ENCODE measurements around the gene MRPL51.

The MRPL51 gene

DNA sequence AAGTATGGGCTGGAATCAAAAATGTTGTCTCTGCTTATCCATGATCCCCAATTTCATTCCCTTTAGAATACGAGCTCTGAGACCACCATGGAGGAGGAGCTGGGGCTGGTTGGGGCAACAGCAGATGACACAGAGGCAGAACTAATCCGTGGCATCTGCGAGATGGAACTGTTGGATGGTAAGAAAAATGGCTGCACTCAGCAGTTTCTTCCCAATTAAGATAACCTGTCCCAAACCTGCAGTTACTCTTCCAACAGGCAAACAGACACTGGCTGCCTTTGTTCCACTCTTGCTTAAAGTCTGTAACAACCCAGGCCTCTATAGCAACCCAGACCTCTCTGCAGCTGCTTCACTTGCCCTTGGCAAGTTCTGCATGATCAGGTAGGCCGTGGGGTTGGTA is 34.6 kb upstream of the MRPL51 start:
- Histone ChIP-seq H2AFZ (no peak overlapping the region), H3K36me3 (ENCODE audit: control insufficient read depth, insufficient read depth, low read length) (no peaks in the 10 kb centered on the region), H3K4me1 (peaks cover 24% of the 10 kb centered on the region), H3K4me3 (ENCODE audit: low read depth, low read length) (no peak overlapping the region), H3K27ac (no peak overlapping the region), H3K4me2 (ENCODE audit: low read length) (no peak overlapping the region), H3K9me3 (ENCODE audit: control insufficient read depth, low read length) (no peaks in the 10 kb centered on the region), H3K79me2 (peaks cover 2% of the 10 kb centered on the region), H3K9ac (no peak overlapping the region), H3K27me3 (ENCODE audit: control insufficient read depth, insufficient read depth, low read length) (no peaks in the 10 kb centered on the region)
- TF ChIP-seq, protein P1, sequence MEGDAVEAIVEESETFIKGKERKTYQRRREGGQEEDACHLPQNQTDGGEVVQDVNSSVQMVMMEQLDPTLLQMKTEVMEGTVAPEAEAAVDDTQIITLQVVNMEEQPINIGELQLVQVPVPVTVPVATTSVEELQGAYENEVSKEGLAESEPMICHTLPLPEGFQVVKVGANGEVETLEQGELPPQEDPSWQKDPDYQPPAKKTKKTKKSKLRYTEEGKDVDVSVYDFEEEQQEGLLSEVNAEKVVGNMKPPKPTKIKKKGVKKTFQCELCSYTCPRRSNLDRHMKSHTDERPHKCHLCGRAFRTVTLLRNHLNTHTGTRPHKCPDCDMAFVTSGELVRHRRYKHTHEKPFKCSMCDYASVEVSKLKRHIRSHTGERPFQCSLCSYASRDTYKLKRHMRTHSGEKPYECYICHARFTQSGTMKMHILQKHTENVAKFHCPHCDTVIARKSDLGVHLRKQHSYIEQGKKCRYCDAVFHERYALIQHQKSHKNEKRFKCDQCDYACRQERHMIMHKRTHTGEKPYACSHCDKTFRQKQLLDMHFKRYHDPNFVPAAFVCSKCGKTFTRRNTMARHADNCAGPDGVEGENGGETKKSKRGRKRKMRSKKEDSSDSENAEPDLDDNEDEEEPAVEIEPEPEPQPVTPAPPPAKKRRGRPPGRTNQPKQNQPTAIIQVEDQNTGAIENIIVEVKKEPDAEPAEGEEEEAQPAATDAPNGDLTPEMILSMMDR (IDR thresholded peaks at IDR 0.05) = no peak

DNA sequence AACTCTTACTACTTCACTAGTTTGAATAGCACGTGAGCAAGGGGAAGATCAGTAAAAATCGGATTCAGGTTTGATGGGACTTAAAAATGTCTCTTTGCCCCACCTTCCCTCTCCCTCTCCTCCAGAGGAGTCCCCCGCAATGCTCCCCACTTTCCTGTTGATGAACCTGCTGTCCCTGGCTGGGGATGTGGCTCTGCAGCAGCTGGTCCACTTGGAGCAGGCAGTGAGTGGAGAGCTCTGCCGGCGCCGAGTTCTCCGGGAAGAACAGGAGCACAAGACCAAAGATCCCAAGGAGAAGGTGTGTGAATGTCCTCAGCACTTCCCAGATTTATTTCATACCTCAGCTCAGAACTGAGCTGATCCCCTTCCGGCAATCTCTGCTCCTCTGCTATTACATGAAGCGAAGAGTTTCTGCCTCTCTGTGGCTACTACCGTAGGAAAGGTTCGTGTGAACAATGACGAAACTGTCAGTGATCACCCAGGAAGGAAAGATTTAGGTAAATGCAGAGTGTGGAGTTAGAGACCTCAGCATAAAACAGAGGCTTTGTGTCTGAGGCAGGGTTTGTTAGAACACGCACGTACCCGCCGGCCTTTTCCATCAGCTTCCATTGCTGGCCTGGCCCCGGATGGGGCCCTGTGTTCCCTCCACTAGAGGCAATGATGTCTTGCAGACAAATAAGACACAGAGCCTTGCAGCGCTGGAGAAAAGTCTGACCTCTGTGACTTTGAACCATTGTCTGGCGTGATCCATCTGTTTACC is 33.9 kb upstream of the MRPL51 start:
- peak overlapping the region; percentile 42 for H3K27ac ChIP-seq
- no peaks in the 10 kb centered on the region for H3K36me3 ChIP-seq (ENCODE audit: control insufficient read depth, insufficient read depth, low read length)
- H3K27me3 ChIP-seq (ENCODE audit: control insufficient read depth, insufficient read depth, low read length) = no peaks in the 10 kb centered on the region
- peaks cover 2% of the 10 kb centered on the region for H3K79me2 ChIP-seq
- H3K4me2 ChIP-seq (ENCODE audit: low read length) = no peak overlapping the region
- H3K4me1 ChIP-seq = peaks cover 17% of the 10 kb centered on the region
- H3K9ac ChIP-seq = no peak overlapping the region
- H3K4me3 ChIP-seq (ENCODE audit: low read depth, low read length) = no peak overlapping the region
- H2AFZ ChIP-seq = no peak overlapping the region
- H3K9me3 ChIP-seq (ENCODE audit: control insufficient read depth, low read length) = no peaks in the 10 kb centered on the region
- TF ChIP-seq, protein P1 (IDR thresholded peaks at IDR 0.05) = no peak

DNA sequence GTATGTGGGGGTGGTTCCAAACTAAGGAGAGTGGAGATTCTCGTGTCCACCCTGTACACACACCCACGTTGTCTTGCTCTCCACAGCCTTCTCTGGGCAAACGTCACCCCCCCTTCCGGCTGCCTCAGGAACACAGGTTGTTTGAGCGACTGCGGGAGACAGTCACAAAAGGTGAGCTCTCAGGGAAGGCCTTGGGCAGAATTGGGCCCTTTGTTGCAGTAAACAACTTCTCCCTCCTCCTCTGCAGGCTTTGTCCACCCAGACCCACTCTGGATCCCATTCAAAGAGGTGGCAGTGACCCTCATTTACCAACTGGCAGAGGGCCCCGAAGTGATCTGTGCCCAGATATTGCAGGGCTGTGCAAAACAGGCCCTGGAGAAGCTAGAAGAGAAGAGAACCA is 33.1 kb upstream of the MRPL51 start:
- peaks cover 2% of the 10 kb centered on the region for H3K79me2 ChIP-seq
- H3K4me2 ChIP-seq (ENCODE audit: low read length) = no peak overlapping the region
- H3K4me3 ChIP-seq (ENCODE audit: low read depth, low read length) = no peak overlapping the region
- TF ChIP-seq, protein P1 (IDR thresholded peaks at IDR 0.05) = no peak
- peak overlapping the region; percentile 73 for H2AFZ ChIP-seq
- peaks cover 17% of the 10 kb centered on the region for H3K4me1 ChIP-seq
- no peaks in the 10 kb centered on the region for H3K27me3 ChIP-seq (ENCODE audit: control insufficient read depth, insufficient read depth, low read length)
- peak overlapping the region; percentile 42 for H3K27ac ChIP-seq
- H3K9ac ChIP-seq = no peak overlapping the region
- H3K9me3 ChIP-seq (ENCODE audit: control insufficient read depth, low read length) = no peaks in the 10 kb centered on the region
- H3K36me3 ChIP-seq (ENCODE audit: control insufficient read depth, insufficient read depth, low read length) = no peaks in the 10 kb centered on the region

DNA sequence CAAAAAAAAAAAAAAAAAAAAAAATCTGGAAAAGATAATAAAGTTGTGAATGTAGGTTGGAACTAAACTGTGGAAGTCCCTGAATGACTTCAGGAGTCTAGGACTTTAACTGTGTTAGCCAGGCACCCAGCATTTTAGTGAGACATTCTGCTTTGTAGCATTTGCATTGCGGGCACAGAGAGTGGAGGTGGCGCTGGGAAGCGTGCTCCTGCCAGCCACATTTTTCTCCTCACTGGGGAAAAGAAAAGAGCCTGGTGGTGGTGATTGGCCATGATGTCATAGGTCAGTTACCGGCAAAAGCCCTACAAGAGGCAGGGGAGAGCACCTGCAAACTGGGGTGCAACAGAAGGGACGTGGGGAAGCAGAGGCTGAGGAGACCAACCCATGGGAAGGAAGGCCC is 31.6 kb upstream of the MRPL51 start:
- Histone ChIP-seq H3K4me2 (ENCODE audit: low read length) (no peak overlapping the region), H3K4me1 (peaks cover 17% of the 10 kb centered on the region), H2AFZ (no peak overlapping the region), H3K9me3 (ENCODE audit: control insufficient read depth, low read length) (no peaks in the 10 kb centered on the region), H3K9ac (no peak overlapping the region), H3K79me2 (peaks cover 2% of the 10 kb centered on the region), H3K36me3 (ENCODE audit: control insufficient read depth, insufficient read depth, low read length) (no peaks in the 10 kb centered on the region), H3K27ac (no peak overlapping the region), H3K27me3 (ENCODE audit: control insufficient read depth, insufficient read depth, low read length) (no peaks in the 10 kb centered on the region), H3K4me3 (ENCODE audit: low read depth, low read length) (no peak overlapping the region)
- TF ChIP-seq, protein P1 (IDR thresholded peaks at IDR 0.05) = no peak

DNA sequence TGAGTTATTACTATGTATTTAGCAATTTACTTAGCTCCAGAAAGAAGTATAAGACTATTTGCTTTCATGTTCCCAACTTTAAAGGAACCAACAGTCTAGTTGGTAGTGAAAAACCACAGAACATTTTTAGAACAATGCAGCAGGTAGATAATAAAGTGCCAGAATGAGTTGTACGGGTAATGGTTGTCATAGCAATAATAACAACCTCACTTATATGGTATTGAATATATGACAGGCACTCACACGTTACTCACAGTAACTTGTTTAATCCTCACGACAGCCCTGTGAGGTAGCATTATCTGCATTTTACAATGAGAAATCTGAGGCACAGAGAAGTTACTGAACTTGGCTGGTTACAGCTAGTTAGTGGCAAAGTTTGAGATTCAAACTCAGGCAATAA is 30.6 kb upstream of the MRPL51 start:
- Histone ChIP-seq H3K4me2 (ENCODE audit: low read length) (no peak overlapping the region), H3K79me2 (no peaks in the 10 kb centered on the region), H3K27me3 (ENCODE audit: control insufficient read depth, insufficient read depth, low read length) (no peaks in the 10 kb centered on the region), H3K9me3 (ENCODE audit: control insufficient read depth, low read length) (no peaks in the 10 kb centered on the region), H3K9ac (no peak overlapping the region), H3K36me3 (ENCODE audit: control insufficient read depth, insufficient read depth, low read length) (no peaks in the 10 kb centered on the region), H2AFZ (no peak overlapping the region), H3K4me1 (peaks cover 15% of the 10 kb centered on the region), H3K4me3 (ENCODE audit: low read depth, low read length) (no peak overlapping the region), H3K27ac (no peak overlapping the region)
- TF ChIP-seq, protein P1 (IDR thresholded peaks at IDR 0.05) = no peak

All from parathyroid adenoma (tissue), 2 donors.